Measurements from ENCODE around the gene CBR1. TPM values are rescaled to one million over a fixed set of nuclear protein-coding genes. Genes with fewer than 3 reads are reported as not detected.

Gene CBR1
- 10 to 100 TPM in 7 of 8 experiments, 1 to 10 TPM in 1; 7.9 to 58.6 (median 23.3) TPM for total RNA-seq

- no peaks in the 10 kb centered on the region for H3K4me1 ChIP-seq (replicated peaks in 1 of 2)
- ATAC-seq (replicated peaks in 6 of 8): peak; percentile 95 to 97 (median 96)
- peak within 1 kb of the TSS; percentile 41 to 64 (median 49) for H3K4me3 ChIP-seq
- in situ Hi-C loops (cut with MboI; ENCODE audit: low pct_unique_long_range_greater_than_20kb in 2 of 9, low sequenced_read_pairs in 9 of 9, unreplicated experiment in 9 of 9): no loop called here
- peak within 1 kb of the TSS; percentile 47 to 78 for H3K27ac ChIP-seq
- 0 to 10% (median 3%) methylated on average over 3 to 28 of the region's 71 CpGs; no CpG with 5 or more reads in 2 of the 10 experiments for WGBS, 10 experiments
Observed at GRCh38 chr21:36069713-36070583, at the start of gene CBR1. Gene CBR1 (plus strand): TSS chr21:36070024. CDS start chr21:36070116, 92 bp downstream.

GRCh38 chr21:36021251-36021837 lies 48.5 kb upstream of the CBR1 start:
- Histone ChIP-seq H3K27ac (no peak overlapping the region), H3K4me3 (no peak overlapping the region), H3K4me1 (replicated peaks in 1 of 2) (no peaks in the 10 kb centered on the region)
- in situ Hi-C loops (cut with MboI; ENCODE audit: low pct_unique_long_range_greater_than_20kb in 2 of 9, low sequenced_read_pairs in 9 of 9, unreplicated experiment in 9 of 9): no loop called here
- ATAC-seq (replicated peaks in 6 of 8): no peak
- 81 to 100% (median 95%) methylated on average over 4 to 9 of the region's 11 CpGs for WGBS, 10 experiments

- 7 to 87% (median 66%) methylated on average over 2 to 6 of the region's 6 CpGs; no CpG with 5 or more reads in 1 of the 10 experiments for WGBS, 10 experiments
- in situ Hi-C loops (cut with MboI; ENCODE audit: low pct_unique_long_range_greater_than_20kb in 2 of 9, low sequenced_read_pairs in 9 of 9, unreplicated experiment in 9 of 9): no loop called here
- Histone ChIP-seq H3K4me3 (no peak overlapping the region), H3K4me1 (replicated peaks in 1 of 2) (no peaks in the 10 kb centered on the region), H3K27ac (no peak overlapping the region)
- ATAC-seq (replicated peaks in 6 of 8): peak in 5 of 8 experiments; percentile 14 to 56 (median 25)
Observed at GRCh38 chr21:36022427-36023091, 47.3 kb upstream of the CBR1 start.

- Histone ChIP-seq H3K27ac (no peak overlapping the region), H3K4me1 (replicated peaks in 1 of 2) (no peaks in the 10 kb centered on the region), H3K4me3 (no peak overlapping the region)
- in situ Hi-C loops (cut with MboI; ENCODE audit: low pct_unique_long_range_greater_than_20kb in 2 of 9, low sequenced_read_pairs in 9 of 9, unreplicated experiment in 9 of 9): no loop called here
- WGBS, 10 experiments: 20 to 87% (median 58%) methylated on average over 1 to 3 of the region's 3 CpGs; no CpG with 5 or more reads in 2 of the 10 experiments
- no peak for ATAC-seq (replicated peaks in 6 of 8)
Observed at GRCh38 chr21:36023092-36023480, 46.7 kb upstream of the CBR1 start.

GRCh38 chr21:36024782-36025181 lies 45.0 kb upstream of the CBR1 start:
- Histone ChIP-seq H3K4me1 (replicated peaks in 1 of 2) (no peaks in the 10 kb centered on the region), H3K27ac (no peak overlapping the region), H3K4me3 (no peak overlapping the region)
- in situ Hi-C loops (cut with MboI; ENCODE audit: low pct_unique_long_range_greater_than_20kb in 2 of 9, low sequenced_read_pairs in 9 of 9, unreplicated experiment in 9 of 9): no loop called here
- no peak for ATAC-seq (replicated peaks in 6 of 8)
- 80 to 95% (median 88%) methylated on average over 1 to 6 of the region's 8 CpGs; no CpG with 5 or more reads in 4 of the 10 experiments for WGBS, 10 experiments

GRCh38 chr21:36027347-36027746 lies 42.5 kb upstream of the CBR1 start:
- H3K4me3 ChIP-seq: no peak overlapping the region
- in situ Hi-C loops (cut with MboI; ENCODE audit: low pct_unique_long_range_greater_than_20kb in 2 of 9, low sequenced_read_pairs in 9 of 9, unreplicated experiment in 9 of 9): no loop called here
- no peak overlapping the region for H3K27ac ChIP-seq
- no peaks in the 10 kb centered on the region for H3K4me1 ChIP-seq (replicated peaks in 1 of 2)
- ATAC-seq (replicated peaks in 6 of 8): no peak
- WGBS, 10 experiments: 14 to 100% (median 82%) methylated on average over 1 to 5 of the region's 5 CpGs; no CpG with 5 or more reads in 1 of the 10 experiments

- in situ Hi-C loops (cut with MboI; ENCODE audit: low pct_unique_long_range_greater_than_20kb in 2 of 9, low sequenced_read_pairs in 9 of 9, unreplicated experiment in 9 of 9): no loop called here
- 5 to 21% (median 15%) methylated on average over 3 to 15 of the region's 25 CpGs; no CpG with 5 or more reads in 2 of the 10 experiments for WGBS, 10 experiments
- Histone ChIP-seq H3K4me3 (no peak overlapping the region), H3K27ac (no peak overlapping the region), H3K4me1 (replicated peaks in 1 of 2) (no peaks in the 10 kb centered on the region)
- ATAC-seq (replicated peaks in 6 of 8): peak; percentile 95 to 99 (median 96)
Observed at GRCh38 chr21:36028127-36029069, 41.4 kb upstream of the CBR1 start.

- no peak for ATAC-seq (replicated peaks in 6 of 8)
- no peak overlapping the region for H3K27ac ChIP-seq
- no peaks in the 10 kb centered on the region for H3K4me1 ChIP-seq (replicated peaks in 1 of 2)
- H3K4me3 ChIP-seq: no peak overlapping the region
- in situ Hi-C loops (cut with MboI; ENCODE audit: low pct_unique_long_range_greater_than_20kb in 2 of 9, low sequenced_read_pairs in 9 of 9, unreplicated experiment in 9 of 9): no loop called here
- 80 to 100% (median 91%) methylated on average over 1 to 8 of the region's 8 CpGs; no CpG with 5 or more reads in 3 of the 10 experiments for WGBS, 10 experiments
Observed at GRCh38 chr21:36029309-36029708, 40.5 kb upstream of the CBR1 start.

- Histone ChIP-seq H3K27ac (no peak overlapping the region), H3K4me3 (no peak overlapping the region), H3K4me1 (replicated peaks in 1 of 2) (no peaks in the 10 kb centered on the region)
- no peak for ATAC-seq (replicated peaks in 6 of 8)
- in situ Hi-C loops (cut with MboI; ENCODE audit: low pct_unique_long_range_greater_than_20kb in 2 of 9, low sequenced_read_pairs in 9 of 9, unreplicated experiment in 9 of 9): no loop called here
- WGBS, 10 experiments: 20 to 85% (median 66%) methylated on average over 1 to 14 of the region's 16 CpGs; no CpG with 5 or more reads in 2 of the 10 experiments
Observed at GRCh38 chr21:36030581-36031189, 39.1 kb upstream of the CBR1 start.

- Histone ChIP-seq H3K4me3 (no peak overlapping the region), H3K27ac (no peak overlapping the region), H3K4me1 (replicated peaks in 1 of 2) (no peaks in the 10 kb centered on the region)
- 89 to 100% (median 94%) methylated on average over 1 to 11 of the region's 28 CpGs; no CpG with 5 or more reads in 6 of the 10 experiments for WGBS, 10 experiments
- ATAC-seq (replicated peaks in 6 of 8): no peak
- in situ Hi-C loops (cut with MboI; ENCODE audit: low pct_unique_long_range_greater_than_20kb in 2 of 9, low sequenced_read_pairs in 9 of 9, unreplicated experiment in 9 of 9): no loop called here
Observed at GRCh38 chr21:36032647-36033406, 37.0 kb upstream of the CBR1 start.

- Histone ChIP-seq H3K4me1 (replicated peaks in 1 of 2) (no peaks in the 10 kb centered on the region), H3K4me3 (no peak overlapping the region), H3K27ac (no peak overlapping the region)
- WGBS, 10 experiments: 72 to 100% (median 89%) methylated on average over 2 to 12 of the region's 16 CpGs; no CpG with 5 or more reads in 1 of the 10 experiments
- in situ Hi-C loops (cut with MboI; ENCODE audit: low pct_unique_long_range_greater_than_20kb in 2 of 9, low sequenced_read_pairs in 9 of 9, unreplicated experiment in 9 of 9): no loop called here
- no peak for ATAC-seq (replicated peaks in 6 of 8)
Observed at GRCh38 chr21:36034211-36034913, 35.5 kb upstream of the CBR1 start.

Measured in motor neuron (in vitro differentiated cells).